ENCODE results near the gene TGFBR2. TPM values are rescaled to one million over a fixed set of nuclear protein-coding genes. Genes with fewer than 3 reads are reported as not detected.

TGFBR2 gene
- total and polyA plus RNA-seq, 2 of the 13 experiments (the other 11 are each of a cell fraction or from before 2014, with no cell fraction given), result 82.2 to 187 TPM

DNA sequence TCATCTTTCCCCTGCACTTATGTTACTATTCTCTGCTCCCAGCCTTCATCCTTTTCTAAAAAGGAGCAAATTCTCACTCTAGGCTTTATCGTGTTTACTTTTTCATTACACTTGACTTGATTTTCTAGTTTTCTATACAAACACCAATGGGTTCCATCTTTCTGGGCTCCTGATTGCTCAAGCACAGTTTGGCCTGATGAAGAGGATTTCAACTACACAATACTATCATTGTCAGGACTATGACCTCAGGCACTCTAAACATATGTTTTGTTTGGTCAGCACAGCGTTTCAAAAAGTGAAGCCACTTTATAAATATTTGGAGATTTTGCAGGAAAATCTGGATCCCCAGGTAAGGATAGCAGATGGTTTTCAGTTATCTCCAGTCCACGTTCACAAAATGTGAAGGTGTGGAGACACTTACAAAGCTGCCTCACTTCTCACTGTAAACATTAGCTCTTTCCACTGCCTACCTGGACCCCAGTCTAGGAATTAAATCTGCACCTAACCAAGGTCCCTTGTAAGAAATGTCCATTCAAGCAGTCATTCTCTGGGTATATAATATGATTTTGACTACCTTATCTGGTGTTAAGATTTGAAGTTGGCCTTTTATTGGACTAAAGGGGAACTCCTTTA lies 86.2 kb downstream of the TGFBR2 start (continued):
- TF ChIP-seq, protein P1, sequence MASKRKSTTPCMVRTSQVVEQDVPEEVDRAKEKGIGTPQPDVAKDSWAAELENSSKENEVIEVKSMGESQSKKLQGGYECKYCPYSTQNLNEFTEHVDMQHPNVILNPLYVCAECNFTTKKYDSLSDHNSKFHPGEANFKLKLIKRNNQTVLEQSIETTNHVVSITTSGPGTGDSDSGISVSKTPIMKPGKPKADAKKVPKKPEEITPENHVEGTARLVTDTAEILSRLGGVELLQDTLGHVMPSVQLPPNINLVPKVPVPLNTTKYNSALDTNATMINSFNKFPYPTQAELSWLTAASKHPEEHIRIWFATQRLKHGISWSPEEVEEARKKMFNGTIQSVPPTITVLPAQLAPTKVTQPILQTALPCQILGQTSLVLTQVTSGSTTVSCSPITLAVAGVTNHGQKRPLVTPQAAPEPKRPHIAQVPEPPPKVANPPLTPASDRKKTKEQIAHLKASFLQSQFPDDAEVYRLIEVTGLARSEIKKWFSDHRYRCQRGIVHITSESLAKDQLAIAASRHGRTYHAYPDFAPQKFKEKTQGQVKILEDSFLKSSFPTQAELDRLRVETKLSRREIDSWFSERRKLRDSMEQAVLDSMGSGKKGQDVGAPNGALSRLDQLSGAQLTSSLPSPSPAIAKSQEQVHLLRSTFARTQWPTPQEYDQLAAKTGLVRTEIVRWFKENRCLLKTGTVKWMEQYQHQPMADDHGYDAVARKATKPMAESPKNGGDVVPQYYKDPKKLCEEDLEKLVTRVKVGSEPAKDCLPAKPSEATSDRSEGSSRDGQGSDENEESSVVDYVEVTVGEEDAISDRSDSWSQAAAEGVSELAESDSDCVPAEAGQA (IDR thresholded peaks at IDR 0.05; ENCODE audit: low read depth), result no peak
- TF ChIP-seq, protein P1 (CRISPR knock-in tag; IDR thresholded peaks at IDR 0.05; ENCODE audit: borderline replicate concordance), result no peak
- TF ChIP-seq EP300 (IDR thresholded peaks at IDR 0.05; ENCODE audit: low read depth in 2 of 2, low read length in 2 of 2) (peak in 1 of 2 experiments; percentile 48; a peak in 1 of 4 replicates), EP300 (CRISPR knock-in tag; IDR thresholded peaks at IDR 0.05; ENCODE audit: borderline replicate concordance) (no peak), MIXL1 (CRISPR knock-in tag; IDR thresholded peaks at IDR 0.05) (0 out of 2 replicates have a peak, but pooled peaks have one; percentile 17), LCORL (IDR thresholded peaks at IDR 0.05) (0 out of 2 replicates have a peak, but pooled peaks have one; percentile 19), LCORL (CRISPR knock-in tag; IDR thresholded peaks at IDR 0.05) (no peak), ZNF644 (CRISPR knock-in tag; IDR thresholded peaks at IDR 0.05; ENCODE audit: low read depth) (peak; percentile 86), GTF3A (CRISPR knock-in tag; conservative IDR thresholded peaks at IDR 0.05) (no peak), TGIF2 (CRISPR knock-in tag; IDR thresholded peaks at IDR 0.05) (no peak), SAP130 (CRISPR knock-in tag; IDR thresholded peaks at IDR 0.05; ENCODE audit: low read depth) (0 out of 2 replicates have a peak, but pooled peaks have one; percentile 34), SOX5 (CRISPR knock-in tag; IDR thresholded peaks at IDR 0.05; ENCODE audit: borderline replicate concordance) (peak; percentile 64; the same call in 1 of the 2 replicates), XBP1 (CRISPR knock-in tag; IDR thresholded peaks at IDR 0.05) (no peak), HDAC1 (CRISPR knock-in tag; IDR thresholded peaks at IDR 0.05) (peak; percentile 52; the same call in 1 of the 2 replicates), SOX13 (IDR thresholded peaks at IDR 0.05) (no peak), SOX13 (CRISPR knock-in tag; conservative IDR thresholded peaks at IDR 0.05 in 1 of 2, IDR thresholded peaks at IDR 0.05 in 1 of 2) (peak in 1 of 2 experiments; percentile 84; a peak in 2 of 4 replicates)
- TF ChIP-seq, protein P2, sequence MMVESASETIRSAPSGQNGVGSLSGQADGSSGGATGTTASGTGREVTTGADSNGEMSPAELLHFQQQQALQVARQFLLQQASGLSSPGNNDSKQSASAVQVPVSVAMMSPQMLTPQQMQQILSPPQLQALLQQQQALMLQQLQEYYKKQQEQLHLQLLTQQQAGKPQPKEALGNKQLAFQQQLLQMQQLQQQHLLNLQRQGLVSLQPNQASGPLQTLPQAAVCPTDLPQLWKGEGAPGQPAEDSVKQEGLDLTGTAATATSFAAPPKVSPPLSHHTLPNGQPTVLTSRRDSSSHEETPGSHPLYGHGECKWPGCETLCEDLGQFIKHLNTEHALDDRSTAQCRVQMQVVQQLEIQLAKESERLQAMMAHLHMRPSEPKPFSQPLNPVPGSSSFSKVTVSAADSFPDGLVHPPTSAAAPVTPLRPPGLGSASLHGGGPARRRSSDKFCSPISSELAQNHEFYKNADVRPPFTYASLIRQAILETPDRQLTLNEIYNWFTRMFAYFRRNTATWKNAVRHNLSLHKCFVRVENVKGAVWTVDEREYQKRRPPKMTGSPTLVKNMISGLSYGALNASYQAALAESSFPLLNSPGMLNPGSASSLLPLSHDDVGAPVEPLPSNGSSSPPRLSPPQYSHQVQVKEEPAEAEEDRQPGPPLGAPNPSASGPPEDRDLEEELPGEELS (CRISPR knock-in tag; IDR thresholded peaks at IDR 0.05), result peak; percentile 41; the same call in 1 of the 2 replicates
- TF ChIP-seq, protein P3, sequence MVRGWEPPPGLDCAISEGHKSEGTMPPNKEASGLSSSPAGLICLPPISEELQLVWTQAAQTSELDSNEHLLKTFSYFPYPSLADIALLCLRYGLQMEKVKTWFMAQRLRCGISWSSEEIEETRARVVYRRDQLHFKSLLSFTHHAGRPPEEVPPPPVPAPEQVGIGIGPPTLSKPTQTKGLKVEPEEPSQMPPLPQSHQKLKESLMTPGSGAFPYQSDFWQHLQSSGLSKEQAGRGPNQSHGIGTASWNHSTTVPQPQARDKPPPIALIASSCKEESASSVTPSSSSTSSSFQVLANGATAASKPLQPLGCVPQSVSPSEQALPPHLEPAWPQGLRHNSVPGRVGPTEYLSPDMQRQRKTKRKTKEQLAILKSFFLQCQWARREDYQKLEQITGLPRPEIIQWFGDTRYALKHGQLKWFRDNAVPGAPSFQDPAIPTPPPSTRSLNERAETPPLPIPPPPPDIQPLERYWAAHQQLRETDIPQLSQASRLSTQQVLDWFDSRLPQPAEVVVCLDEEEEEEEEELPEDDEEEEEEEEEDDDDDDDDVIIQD (CRISPR knock-in tag; IDR thresholded peaks at IDR 0.05; ENCODE audit: low read depth), result peak; percentile 64; the same call in 1 of the 2 replicates

Measured in HepG2 (cell line).